HG02938 (cell line): ENCODE measurements around the gene PLK2.

Experiments
- ATAC-seq: cut with Tn5 transposase; IDR thresholded peaks from one replicate; pipeline ENCODE4 v1.9.1; 2021; ENCODE audit warnings: mild to moderate bottlenecking, moderate library complexity; ENCODE audit not compliant: unreplicated experiment

PLK2 gene

DNA sequence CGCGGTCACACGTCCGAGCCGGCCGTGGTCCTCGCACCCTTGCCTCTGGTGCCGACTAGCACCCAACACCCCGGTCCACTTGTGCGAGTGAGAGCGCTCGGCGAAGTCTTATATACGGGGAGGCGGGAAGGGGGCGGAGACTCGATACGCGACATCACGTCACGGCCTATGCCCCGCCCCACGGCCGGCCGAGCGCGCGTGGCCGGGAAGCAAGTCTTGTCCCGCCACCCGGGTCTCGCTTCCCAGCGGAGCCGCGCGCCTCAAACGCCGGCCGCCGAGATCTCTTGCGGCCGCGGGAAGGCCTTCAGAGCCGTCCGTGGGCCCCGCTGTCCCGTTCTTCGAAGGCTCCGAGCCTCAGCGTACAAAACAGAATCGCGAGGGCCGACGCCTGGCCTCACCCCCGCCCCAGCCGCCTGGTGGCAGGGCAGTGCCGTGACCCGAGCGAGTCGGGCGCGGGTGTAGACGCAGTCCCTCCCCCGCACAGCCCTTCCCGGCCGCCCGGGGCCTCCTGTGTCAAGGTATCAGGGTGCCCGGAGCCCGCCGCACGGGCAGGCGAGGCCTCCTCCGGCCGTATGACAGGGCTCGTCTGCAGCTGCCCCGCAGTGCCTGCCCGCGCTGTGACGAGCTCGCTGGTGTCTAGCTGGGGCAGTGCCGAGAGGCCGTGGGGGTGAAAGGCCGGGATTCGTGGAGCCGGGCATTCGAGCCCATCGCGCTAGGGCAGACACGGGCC lies at the start of gene PLK2:
TSS of gene PLK2 (minus strand) at position 85 of the 730 bp plus-strand sequence. CDS start 127 bp downstream, outside the sequence.
- ATAC-seq: peak; percentile 67

DNA sequence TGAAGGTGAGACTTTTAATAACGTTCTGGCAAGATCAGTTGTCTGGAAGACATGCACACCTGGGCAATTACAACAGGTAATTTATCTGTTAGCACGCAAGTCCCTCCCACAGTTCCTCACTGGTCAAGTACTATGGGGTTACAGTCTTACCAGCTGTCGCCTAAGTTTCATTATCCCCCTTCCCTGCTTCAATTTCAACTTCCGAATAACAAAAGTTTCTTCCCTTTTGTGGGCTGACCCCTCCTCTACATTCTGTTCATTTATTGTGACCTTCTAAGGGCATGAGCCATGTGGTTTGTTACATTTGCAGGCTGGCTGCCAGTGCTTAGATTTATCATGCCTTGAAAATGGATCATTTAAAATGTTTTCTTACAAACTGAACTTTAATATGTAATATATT lies 47.8 kb upstream of the PLK2 start:
- ATAC-seq: no peak

DNA sequence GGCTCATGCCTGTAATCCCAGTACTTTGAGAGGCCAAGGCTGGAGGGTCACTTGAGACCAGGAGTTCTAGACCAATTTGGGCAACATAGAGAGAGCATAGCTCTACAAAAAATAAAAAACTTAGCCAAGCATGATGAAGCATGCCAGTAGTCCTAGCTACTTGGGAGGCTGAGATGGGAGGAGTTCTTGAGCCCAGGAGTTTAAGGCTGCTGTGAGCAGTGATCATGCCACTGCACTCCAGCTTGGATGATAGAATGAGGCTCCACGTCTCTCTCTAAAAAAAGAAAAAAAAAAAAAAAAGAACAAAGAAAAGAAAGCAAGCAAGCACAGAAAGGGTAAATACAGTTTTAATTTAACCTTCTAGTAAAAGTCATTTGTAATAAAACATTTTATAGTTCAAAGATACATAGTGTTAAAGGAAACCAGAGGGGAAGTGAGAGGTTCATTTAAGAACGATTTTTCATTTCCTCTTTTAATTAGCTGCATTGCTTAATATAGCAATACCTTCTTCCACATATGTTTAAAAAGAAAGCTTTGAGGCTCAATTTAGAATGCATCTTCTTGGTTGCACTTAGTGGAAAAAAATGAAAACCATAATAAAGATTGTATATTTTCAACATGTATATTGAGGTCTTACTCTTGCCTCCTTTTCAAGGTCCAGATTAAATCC lies 46.2 kb upstream of the PLK2 start:
- ATAC-seq: peak; percentile 78

DNA sequence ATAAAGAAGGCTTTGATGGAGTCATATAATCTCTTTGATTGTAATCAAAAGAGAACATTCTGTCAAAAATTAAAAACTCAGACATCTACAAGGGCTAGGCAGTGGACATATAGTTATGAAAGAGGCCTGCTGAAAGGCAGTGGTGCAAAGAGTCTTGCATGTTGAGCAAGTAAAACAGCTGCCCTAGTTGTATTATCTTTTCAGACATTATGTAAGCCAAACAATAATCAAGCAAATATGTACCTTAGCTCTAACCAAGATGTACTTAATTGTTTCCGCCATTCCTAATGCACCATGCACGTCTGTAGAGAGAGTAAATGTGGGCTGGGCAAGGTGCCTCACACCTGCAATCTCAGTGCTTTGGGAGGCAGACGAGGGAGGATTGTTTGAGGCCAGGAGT lies 45.6 kb upstream of the PLK2 start:
- ATAC-seq: no peak

DNA sequence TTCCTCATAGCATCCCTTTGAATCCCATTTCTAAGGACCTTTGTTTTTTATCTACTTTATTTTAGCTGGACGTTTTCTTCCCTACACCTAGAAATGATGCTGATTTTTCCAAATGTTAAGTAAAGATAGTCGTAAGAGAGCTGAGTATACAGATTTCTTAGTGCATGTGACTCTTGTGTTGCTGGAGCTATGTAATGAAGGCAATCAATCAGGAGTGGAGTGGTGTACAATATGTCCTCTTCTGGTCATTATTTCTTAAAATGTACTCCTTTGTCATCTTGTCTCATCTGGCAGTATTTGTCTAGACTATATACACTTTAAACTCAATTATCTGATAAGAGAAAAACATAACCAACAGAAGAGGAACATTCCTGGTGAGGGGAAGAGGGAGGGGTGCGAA lies 44.9 kb upstream of the PLK2 start:
- ATAC-seq: no peak

DNA sequence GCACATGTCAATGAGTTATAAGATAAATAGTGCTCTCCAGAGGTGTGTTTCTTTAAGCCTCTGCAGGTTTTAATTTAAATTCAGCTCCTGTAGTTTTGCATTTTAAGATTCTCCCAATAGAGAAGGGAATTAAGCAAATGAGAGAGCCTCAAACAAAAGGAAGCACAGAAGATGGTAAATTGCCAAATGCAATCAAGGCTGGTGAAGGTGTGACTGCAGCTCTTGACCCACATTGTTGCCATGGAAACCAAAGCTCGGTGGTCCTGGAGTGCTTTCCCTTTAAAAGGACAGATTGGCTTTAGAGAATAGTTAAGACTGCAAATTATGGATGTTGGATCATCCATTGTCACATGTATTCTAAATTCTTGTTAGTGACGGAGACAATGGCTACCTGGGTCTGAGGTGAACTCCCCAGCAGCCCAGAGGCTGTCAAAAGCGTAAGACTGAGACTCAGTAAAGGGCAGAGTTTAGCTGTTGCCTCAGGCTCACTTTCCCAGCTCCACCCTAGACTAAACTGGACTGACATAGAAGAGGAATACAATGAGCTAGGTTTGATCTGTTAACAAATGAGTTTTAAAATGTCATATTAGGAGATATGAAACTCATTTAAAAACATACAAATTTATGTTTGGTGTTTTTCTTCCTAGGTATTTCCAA lies 43.6 kb upstream of the PLK2 start:
- ATAC-seq: no peak

DNA sequence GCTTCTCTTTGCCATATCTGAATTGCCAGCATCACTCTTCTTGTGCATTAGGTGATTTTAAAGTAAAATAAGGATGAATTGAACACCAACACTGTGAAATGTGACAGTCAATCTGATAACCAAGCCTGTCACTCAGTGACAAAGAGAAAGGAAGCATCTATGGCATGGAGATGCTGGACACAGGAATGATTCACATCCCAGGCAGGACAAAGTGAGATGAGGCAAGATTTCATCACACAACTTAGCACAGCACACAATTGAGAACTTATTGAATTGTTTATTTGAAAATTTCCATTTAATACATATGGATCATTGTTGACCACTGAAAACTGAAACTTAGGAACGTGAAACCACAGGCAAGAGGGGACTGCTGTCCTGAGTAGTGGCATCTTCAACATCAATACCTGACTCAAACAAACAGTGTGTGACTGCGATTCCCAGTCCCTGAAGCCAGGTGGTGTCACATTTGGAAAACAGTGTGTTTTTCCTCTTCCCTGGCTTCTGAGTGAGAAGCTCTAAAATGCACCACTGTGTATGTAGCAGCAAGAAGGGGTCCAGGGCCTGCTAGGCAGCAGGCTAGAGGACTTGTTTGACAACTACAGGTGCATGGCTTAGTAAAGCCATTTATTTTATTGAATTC lies 42.0 kb upstream of the PLK2 start:
- ATAC-seq: no peak

DNA sequence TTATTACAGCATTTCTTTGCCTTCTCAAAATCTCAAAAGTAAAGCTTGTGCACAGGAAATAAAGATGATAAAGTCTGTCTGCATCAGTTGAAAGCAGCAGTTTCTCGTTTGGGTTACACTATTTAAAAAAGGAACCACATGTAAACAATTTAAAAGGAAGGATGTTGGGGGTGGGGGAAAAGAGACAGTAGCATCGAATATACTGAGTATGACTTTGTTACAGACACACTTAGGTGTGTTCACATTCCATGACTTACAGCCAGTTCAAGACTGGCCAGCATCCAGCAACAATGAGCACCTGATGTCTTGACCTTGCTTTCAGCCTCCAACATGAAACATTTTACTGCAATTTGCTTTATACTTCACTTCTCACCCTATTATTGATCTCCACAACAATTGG lies 40.1 kb upstream of the PLK2 start:
- ATAC-seq: no peak

DNA sequence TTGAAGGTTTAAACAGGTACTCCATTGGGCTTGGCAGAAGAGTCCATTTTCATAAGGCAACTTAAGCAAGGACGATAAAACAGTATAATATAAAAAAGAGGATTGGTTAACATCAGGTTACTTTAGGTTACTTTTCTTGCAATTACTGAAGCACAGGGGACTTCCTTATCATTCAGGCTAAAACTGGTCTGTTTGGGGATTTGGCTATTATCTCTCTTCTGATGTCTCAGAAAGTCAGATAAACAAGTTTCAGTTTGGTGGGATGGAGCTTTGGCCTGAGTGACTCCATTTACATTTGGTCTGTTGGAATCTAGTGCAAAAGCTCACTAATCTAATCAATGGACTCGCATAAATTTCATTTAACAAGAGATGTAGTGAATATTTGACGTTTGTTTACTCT lies 39.3 kb upstream of the PLK2 start:
- ATAC-seq: no peak

DNA sequence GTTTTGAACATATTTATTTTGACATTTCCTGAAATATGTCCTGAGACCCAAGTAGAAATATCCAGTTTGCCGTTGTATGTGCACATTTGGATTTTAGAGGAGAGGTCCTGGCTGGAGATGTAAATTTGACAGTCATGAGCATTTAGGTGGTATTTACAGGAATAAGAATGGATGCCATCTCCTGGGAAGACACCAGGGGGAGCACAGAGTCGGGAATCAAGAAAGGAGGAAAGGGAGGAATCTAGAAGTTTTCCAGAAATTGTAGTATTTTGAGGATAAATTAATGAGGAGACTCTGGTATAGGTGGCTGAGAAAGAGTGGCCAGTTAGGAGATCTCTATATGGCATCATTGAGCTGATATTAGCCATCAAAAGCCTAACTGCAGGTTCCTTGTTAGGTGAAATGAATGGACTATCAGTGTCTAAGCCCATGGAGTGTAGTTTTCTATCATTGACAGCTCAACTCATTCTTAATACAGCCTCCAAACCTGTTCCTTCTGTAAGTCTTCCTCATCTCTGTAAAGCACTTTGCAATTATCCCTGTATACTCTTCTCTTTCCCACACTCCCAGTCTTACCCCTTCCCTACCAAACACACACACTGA lies 38.6 kb upstream of the PLK2 start:
- ATAC-seq: no peak

DNA sequence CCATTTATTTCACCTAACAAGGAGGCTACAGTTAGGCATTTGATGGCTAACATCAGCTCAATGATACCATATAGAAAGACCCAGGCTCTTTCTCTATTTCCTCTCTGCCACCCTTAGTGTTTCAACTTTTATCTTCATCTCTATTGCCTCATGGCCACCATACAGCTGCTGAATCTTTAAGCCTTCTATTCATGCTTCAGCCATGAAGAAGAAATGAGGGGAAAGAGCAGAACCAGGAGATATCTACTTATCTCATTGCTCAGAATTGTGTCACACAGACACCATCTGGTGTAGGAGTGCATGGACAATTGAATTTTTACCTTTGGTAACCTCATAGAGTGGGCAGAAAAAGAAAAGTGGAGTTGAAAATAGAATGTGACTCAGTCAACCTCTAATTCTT lies 38.0 kb upstream of the PLK2 start:
- no peak for ATAC-seq

DNA sequence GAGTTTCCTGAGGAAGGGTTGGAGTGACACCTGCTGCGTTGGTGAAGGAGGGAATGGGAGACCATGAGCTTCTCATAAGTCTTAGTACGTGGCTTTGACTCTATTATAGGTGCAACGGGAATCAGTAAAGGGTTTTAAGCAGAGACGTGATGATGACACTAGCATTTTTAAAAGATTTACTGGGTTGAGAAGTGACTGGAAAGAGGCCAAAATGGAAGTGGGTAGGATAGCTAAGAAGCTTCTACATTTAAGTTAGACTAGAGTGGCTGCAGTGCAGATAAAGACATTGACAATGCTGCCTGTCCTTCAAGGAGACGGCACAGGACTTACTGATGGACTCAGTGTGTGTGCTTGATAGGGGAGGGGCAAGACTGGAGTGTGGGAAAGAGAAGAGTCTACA lies 37.5 kb upstream of the PLK2 start:
- ATAC-seq: no peak

DNA sequence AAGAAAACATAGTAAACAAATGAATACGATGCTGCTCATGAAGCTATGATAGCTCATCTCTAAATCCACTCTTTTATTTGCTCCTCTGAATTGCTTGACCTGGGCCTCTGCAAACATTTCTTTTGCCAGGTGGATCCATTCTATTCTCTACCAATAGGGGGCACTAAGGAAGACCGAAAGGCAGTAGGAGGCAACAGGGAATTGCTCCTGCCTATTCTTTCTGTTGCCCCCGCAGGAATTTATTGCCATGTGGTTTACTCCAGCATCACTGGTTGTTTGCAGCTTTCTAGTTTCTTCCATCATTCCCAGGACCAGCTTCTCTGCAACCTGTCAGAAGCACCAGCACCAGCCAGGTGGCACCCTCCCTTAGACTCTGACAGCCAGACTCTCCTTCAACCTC lies 36.6 kb upstream of the PLK2 start:
- no peak for ATAC-seq

DNA sequence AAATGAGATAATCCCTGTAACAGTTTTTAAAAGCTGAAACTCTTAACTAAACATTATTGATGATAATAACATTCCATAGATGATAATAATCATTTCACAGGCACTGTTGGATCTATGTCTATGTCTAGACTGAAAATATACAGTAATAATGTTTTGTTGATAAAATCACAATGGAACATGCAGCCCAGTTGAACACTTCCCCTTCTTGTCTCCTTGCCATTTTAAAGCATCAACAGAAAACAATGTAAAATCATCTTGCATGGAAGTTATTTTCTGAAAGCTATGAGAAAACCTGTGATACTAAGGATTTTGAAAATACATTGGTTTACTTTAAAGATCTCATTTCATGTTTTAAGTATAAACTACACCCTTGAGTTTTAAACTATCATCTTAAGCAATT lies 33.3 kb upstream of the PLK2 start:
- no peak for ATAC-seq

DNA sequence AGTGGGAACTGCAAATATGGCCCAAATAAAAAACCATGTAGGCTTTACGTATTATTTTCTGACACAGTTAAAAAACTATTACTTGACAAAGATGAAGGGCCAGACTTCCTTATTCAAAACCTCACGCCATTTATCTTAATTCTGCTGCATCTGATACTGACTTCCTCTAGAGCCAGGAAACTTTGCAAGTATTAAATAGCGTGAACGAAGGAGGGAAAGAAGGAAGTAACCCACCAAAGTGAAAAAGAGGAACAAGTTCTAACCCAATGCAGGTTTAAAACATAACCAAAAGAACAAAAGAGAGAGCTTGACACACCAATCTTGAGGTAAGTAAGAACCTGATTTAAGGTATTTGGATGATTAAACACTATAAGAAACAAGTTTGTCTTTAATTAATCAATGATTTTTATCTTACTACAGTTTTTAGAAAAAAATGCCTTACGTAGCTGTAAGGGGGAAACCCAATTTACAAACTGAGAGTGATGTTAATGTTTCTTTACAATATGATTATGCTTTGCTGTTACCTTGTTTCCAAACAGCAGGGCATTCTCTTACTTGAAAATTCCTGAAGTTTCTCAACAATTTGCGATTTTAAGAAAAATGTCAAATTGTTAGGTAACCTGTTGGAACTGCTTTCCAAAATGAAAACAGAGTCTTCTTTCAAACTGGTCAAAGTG lies 31.5 kb upstream of the PLK2 start, which contains the start of gene GAPT:
TSS of gene GAPT (plus strand) at position 220 of the 677 bp plus-strand sequence. CDS start 3,102 bp downstream, outside the sequence.
- ATAC-seq: peak; percentile 83

DNA sequence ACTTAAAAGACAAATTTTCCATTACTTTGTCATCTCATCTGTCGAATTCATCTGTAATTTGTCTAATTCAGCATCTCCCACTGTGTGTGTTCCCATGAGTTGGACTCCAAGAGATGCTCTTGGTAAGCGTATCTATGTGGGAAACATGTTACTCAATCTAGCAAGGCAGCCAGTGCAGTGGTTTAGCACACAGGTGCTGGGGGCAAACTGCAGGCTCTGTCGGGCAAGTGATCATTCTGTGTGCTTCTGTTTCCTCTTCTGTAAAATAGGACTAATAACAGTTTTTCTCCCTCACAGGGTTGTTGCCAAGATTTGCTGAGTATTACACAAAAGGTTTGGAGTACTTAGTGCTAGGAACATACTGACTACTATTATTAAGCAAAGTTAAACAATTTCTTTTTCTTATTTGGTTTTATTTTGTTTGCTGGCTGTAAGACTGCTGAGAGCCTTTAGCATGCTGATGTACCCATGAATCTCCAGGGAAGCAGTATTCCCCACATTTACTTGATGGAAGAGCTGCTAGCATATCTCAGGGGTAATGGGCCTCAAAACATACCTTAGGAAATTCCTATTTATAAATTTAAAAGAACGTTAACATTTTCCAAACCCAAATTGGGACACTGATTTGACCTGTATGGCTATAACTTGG lies 30.6 kb upstream of the PLK2 start:
- ATAC-seq: no peak

DNA sequence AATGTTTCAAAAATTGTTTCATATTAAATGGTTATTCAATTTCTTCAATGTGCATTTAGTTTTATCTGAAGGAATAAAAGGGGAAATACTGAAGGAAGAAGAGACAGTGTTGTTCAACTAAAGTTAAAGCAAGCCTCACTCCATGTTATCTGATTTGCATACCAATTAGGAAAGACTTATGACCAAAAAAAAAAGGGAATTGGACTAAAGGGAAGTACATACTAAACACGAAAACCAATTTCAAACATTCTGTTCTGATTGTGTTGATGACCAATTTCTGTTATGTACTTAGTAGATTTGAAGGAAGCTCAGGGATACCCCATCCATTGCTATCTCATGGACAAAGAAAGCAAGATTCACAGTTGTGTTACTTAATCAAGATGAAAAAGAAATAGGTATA lies 26.4 kb upstream of the PLK2 start:
- ATAC-seq: no peak

DNA sequence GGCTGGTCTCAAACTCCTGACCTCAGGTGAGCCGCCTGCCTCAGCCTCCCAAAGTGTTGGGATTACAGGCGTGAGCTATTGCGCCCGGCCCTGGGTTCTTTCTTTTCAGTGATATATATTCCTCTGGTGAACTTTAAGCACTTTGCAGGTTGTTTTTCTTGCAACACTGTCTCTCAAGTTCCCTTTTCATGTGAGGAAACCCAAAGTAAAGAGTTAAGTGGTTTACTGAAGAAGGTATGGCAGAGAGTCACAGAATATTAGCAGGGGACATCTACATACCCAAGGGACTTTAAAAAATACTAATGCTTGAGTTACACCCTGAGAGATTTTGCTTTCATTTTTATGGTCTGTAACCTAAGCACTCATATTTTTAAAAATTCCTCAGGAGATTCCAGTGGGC lies 24.6 kb upstream of the PLK2 start:
- ATAC-seq: no peak

DNA sequence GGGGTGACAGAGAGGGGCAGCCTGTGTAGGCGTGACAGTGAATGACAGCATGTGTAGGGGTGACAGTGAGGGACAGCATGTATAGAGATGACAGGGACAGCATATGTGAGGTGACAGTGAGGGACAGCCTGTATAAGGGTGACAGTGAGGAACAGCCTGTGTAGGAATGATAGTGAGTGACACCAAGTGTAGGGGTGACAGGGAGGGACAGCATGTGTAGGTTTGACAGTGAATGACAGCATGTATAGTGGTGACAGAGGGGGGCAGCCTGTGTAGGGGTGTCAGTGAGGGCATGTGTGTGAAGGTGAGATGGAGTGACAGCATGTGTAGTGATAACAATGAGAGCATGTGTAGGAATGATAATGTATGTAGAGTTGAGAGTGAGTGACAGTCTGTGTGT lies 22.6 kb upstream of the PLK2 start:
- no peak for ATAC-seq

DNA sequence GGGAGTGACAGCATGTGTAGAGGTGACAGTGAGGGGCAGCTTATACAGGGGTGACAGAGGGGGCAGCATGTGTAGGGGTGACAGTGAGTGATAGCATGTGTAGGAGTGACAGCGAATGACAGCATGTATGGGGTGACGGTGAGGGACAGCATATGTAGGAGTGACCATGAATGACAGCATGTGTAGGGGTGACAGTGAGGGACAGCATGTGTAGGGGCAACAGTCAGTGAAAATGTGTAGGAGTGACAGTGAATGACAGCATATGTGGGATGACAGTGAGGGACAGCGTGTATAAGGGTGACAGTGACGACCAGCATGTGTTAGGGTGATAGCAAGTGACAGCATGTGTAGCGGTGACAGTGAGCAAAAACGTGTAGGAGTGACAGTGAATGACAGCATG lies 21.9 kb upstream of the PLK2 start:
- no peak for ATAC-seq
